B cell (primary cell): ENCODE measurements around the gene ISM1.

ENCODE experiments used
- CTCF ChIP-seq: fragments of 200-600 bp; IDR thresholded peaks from one replicate; pipeline ENCODE4 v1.8.0; 2022; ENCODE audit warnings: antibody characterized with exemption, mild to moderate bottlenecking
- EZH2 ChIP-seq: IDR thresholded peaks from 2 replicates; pipeline ENCODE4 v1.6.1; 2012; ENCODE audit warnings: borderline replicate concordance, low read depth, mild to moderate bottlenecking, moderate library complexity, low read length; ENCODE audit not compliant: insufficient read depth, poor library complexity, severe bottlenecking

- TF ChIP-seq CTCF (no peak), EZH2 (no peak)
Observed at GRCh38 chr20:13341737-13342393, 120.8 kb downstream of the ISM1 start.
